Measurements from ENCODE around the gene PITX2. TPM values are rescaled to one million over a fixed set of nuclear protein-coding genes. Genes with fewer than 3 reads are reported as not detected.

The PITX2 gene
- total and polyA plus RNA-seq, 8 donors, result 0.09 to 0.16 TPM; not detected in 6

- Histone ChIP-seq H3K27me3 (peaks cover 8 to 94% (median 35%) of the 10 kb centered on the region in 4 donors), H3K36me3 (no peaks in the 10 kb centered on the region), H3K4me1 (peaks cover 0 to 17% (median 7%) of the 10 kb centered on the region in 3 donors), H3K9me3 (no peaks in the 10 kb centered on the region), H3K4me3 (no peak overlapping the region), H3K27ac (no peak overlapping the region)
- peak in 2 of 6 donors; percentile 60 to 67 for DNase-seq
- intact Hi-C loops (cut with DNase I), result no loop called here
- no peak for TF ChIP-seq CTCF (IDR thresholded peaks at IDR 0.05)
- ATAC-seq, result peak in 2 of 4 donors; percentile 11 to 38
- FAIRE-seq, result no peak
- 8% methylated on average over 38 of the region's 38 CpGs for WGBS, 2 donors
Observed at GRCh38 chr4:110617646-110618580, 5.0 kb downstream of the PITX2 start.

GRCh38 chr4:110617075-110617640 lies 5.7 kb downstream of the PITX2 start:
- Histone ChIP-seq H3K36me3 (no peaks in the 10 kb centered on the region), H3K27ac (no peak overlapping the region), H3K9me3 (no peaks in the 10 kb centered on the region), H3K27me3 (peaks cover 8 to 93% (median 32%) of the 10 kb centered on the region in 4 donors), H3K4me1 (peaks cover 0 to 13% (median 2%) of the 10 kb centered on the region in 3 donors), H3K4me3 (no peak overlapping the region)
- DNase-seq, result no peak
- intact Hi-C loops (cut with DNase I), result no loop called here
- FAIRE-seq, result no peak
- WGBS, 2 donors, result 14 to 26% methylated on average over 2 of the region's 2 CpGs
- TF ChIP-seq CTCF (IDR thresholded peaks at IDR 0.05), result no peak
- ATAC-seq, result no peak

- Histone ChIP-seq H3K4me3 (no peak overlapping the region), H3K27ac (no peak overlapping the region), H3K27me3 (peaks cover 13 to 94% (median 33%) of the 10 kb centered on the region in 4 donors), H3K9me3 (no peaks in the 10 kb centered on the region), H3K4me1 (peaks cover 0 to 9% (median 0%) of the 10 kb centered on the region in 3 donors), H3K36me3 (no peaks in the 10 kb centered on the region)
- intact Hi-C loops (cut with DNase I), result no loop called here
- TF ChIP-seq CTCF (IDR thresholded peaks at IDR 0.05), result no peak
- FAIRE-seq, result no peak
- 8 to 9% methylated on average over 17 of the region's 17 CpGs for WGBS, 2 donors
- DNase-seq, result no peak
- no peak for ATAC-seq
Observed at GRCh38 chr4:110616238-110617074, 6.4 kb downstream of the PITX2 start.

- H3K36me3 ChIP-seq, result no peaks in the 10 kb centered on the region
- no peak for TF ChIP-seq CTCF (IDR thresholded peaks at IDR 0.05)
- WGBS, 2 donors, result 9 to 10% methylated on average over 38 of the region's 38 CpGs
- no peak overlapping the region for H3K4me3 ChIP-seq
- H3K9me3 ChIP-seq, result no peaks in the 10 kb centered on the region
- FAIRE-seq (no peak), ATAC-seq (no peak), DNase-seq (peak in 1 of 6 donors; percentile 52)
- H3K4me1 ChIP-seq, result peaks cover 0 to 5% (median 0%) of the 10 kb centered on the region in 3 donors
- intact Hi-C loops (cut with DNase I), result no loop called here
- no peak overlapping the region for H3K27ac ChIP-seq
- peaks cover 14 to 94% (median 34%) of the 10 kb centered on the region in 4 donors for H3K27me3 ChIP-seq
Observed at GRCh38 chr4:110615353-110616237, 7.3 kb downstream of the PITX2 start.

Data from pancreas (tissue), 10 donors.